Stimulated activated naive CD4-positive, alpha-beta T cell treated with Interleukin-2 at 50 U/mL for 16 hours (primary cell): ENCODE results near the gene UMODL1.

Experiments used
- DNase-seq: peaks from one replicate; lab custom pipeline; 2025; lab: John Stamatoyannopoulos, UW

The UMODL1 gene

DNA sequence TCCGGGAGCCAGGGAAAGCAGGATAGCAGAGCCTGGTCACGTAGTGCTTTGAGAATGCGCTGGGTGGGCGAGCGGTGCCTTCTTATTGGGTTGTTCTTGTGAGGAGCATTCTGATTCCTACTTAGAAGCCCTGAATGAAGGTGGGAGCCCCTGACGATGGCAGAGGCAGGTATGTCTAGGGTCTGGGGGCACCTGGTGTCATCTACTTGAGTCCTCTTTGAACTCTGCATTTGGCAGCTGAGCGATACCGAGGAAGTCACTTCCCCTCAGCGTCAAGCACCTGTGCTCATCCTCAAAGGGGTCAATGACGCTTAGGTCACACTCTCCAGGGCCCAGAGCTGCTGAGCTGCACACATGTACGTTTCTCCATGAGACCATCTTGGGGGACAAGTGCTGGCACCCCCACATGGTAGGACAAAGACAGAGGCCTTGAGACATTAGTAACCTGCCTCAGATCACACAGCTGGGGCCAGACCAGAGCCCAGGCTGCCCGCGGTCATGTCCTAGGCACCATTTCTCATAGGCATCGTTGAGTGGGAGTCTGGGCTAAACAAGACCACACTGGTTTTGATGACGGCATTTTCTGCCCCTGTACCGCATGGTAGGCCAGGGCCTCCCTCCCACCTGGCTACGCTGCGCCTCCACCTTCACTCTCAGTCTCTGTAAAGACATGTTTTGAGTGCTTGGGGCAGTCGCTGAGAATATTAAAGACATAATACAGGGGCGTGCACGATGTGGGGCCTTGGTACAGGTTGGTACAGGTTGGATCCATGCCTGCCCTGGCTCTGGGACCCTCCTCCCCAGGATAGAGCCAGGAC is 78.7 kb downstream of the UMODL1 start:
- no peak for DNase-seq

DNA sequence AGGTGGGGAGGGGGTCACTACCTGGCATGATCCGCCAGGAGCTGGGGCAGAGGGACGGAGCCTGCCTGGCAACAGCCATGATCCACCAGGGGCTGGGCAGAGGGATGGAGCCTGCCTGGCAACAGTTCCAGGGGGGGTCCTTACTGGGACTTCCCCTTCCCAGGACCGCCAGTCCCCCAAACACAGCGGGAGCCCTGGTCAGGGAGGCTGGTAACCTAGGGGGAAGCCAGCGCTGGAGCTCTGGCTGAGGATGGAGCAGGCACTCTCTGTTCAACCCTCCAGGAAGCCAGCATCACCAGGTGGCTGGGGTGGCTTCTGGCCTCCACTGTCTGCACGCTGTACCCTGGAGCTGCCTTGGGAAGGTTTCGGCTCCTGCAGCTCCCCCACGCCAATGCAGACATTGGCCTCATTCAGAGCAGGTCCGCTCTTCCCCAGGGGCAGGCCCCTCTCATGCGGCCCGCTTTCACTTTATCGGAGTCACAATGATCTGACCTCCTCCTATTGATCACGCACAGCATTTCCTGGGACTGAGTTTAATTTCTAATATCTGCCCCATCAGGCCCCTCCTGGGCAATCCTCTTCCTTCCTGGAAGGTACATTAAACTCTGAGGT is 79.5 kb downstream of the UMODL1 start:
- DNase-seq: no peak

DNA sequence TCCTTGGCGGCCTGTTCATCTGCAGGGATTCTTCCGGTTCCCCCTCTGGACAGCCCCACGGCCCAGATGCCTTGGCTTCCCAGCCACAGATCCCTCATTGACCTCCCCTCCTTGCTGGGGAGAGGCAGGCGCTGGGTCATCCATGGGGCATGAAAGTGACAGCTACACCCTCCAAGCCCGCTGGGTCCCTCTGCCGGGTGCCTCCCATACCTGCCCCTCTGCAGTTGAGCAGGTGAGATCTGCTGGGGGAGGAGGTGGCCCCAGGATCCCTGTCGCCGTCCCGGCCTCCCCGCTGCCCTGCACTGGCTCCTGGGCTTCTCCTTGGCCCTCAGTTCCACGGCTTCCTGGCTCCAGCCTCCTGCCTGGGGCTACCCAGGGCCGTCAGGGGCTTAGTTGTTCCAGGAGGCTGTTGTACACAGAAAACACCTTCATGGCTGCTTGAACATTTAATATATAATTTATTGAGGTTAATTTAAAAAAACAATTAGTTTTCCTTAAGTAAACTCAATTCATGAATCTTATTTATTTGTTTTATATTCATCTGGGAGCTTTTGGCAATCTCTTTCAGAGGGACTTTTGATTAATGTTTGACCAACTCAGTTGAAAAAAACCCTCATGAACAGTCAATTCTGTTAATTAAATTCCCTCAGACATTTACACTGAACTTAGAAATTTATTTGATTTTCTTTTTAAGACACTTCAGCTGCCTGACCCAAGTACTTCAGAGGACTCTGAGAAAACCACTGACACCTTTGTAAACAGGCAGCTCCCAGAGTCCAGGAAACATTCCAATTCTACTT is 80.2 kb downstream of the UMODL1 start:
- no peak for DNase-seq

DNA sequence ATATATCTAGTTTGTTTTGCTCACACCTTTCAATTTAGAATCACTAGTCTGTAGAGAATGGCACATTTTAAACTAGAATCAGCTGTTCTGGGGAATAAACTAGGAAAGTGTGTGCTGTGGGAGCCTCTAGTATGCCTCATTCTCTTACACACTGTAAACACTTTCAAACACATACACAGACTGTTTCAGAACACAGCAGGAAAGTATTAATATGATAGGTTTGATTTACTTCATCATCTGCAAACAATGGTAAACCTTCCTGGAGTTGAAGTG is 80.8 kb downstream of the UMODL1 start:
- no peak for DNase-seq

DNA sequence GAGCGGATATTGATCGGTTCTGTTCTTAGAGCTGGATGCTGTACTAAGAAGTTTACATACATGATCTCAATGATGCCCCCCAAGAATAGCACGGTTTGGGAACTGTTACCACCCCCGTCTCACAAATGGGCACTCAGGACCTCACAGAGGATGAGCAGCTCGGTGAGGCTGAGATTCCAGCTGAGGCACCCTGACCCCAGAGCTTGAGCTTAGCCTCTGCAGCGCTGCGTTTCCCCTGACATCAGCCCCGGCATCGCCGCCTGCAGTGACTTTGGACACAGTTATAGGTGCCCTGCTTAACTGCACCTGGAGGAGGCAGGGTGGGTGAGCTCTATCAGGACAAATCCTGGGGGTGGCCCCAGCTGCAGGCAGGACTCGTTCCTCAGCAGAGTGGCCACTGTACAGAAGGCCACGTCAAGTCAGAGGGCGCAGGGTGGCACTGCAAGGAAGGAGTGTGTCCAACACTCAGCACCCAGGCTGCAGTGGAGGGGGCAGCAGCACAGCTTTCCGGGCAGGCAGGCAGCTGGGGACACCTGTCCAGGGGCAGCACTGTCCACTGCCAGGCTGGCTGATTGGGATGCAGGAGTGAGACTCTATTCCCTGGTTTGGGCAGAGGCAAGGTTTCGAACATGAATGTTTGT is 82.0 kb downstream of the UMODL1 start:
- DNase-seq: no peak

DNA sequence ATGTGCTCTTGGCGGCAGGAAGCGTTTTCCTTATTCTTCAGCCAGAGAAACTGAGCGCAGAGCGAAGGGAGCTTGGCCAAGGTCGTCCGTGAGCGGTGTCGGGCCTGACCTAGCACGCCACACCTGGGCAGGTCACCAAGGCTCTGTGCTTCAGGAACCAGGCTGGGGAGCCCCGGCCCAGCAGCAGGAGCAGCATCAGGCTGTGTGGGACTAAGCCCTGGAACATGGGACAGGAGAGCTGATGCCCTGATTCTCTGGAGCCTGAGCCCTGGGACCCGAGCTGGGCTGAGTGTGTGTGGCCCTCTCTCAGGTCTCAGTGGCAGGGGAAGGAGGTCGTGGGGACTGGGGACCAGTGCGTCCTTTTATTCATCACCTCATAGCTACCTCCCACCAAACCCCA is 82.6 kb downstream of the UMODL1 start:
- no peak for DNase-seq

DNA sequence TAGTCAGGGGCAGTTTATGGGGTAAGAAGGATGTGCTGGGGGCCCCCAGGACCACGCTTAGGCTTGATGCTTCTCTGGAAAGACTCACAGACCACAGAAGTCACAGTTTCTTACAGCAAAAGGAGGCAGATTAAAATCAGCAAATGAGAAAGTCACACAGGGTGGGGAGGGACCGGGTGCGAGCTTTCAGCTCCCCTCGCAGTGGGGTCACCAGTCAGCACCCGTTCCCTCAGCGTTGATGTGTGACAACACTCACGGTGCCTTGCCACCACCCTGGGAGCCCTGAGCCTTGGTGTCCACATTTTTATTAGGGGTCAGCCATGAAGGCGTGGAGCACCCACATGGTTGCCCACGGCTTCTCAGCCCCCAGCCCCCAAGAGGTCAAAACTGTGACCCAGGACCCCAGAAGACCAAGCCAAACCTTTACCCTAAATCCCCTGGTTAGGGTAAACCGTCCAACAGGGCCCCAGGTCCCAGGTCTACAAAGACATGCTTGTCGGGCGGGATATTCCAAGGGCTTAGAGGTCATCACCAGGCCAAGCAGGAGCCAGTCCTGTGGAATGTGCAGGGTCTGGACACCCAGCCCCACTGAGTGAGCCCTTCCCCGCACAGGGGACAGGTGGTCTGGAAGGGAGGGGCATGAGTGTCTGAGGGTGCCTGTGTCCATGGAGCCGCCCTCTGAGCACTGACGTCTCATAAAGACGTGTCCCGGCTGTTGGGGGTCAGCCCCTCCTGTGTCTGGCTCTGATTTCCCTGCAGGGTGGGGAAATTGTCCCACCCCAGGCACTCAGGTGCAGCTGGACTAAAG is 83.3 kb downstream of the UMODL1 start:
- DNase-seq: no peak

DNA sequence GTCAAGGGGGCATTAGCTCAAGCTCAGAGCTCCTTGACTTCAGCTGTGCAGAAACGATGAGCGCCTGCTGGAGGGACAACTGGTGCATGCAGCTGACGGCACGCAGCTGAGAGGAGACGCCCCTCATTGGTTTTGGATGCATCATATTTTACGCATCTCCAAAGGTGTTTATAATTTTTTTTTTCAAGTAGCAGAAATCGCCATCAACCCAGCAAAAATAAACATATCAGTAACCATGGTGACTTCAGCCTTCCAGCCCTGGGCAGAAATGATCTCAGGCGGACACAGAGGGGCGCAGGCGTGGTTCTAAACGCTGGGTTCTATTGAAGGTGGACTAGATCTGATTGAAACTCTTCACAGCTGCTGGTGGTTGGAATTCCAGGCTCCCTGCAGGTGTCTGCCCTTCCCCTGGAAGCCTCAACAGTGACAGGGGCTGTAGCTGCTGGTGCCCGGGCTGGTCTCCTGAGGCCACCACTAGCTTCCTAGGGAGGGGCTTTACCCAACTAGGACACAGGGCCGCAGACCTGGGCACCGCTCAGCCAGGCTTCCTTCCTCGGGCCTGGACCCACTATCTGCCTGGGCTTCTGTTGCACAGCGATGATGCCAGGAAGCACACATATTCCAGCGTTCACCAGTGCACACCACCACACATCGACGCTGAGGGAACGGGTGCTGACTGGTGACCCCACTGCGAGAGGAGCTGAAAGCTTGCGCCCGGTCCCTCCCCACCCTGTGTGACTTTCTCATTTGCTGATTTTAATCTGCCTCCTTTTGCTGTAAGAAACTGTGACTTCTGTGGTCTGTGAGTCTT is 84.1 kb downstream of the UMODL1 start:
- no peak for DNase-seq

DNA sequence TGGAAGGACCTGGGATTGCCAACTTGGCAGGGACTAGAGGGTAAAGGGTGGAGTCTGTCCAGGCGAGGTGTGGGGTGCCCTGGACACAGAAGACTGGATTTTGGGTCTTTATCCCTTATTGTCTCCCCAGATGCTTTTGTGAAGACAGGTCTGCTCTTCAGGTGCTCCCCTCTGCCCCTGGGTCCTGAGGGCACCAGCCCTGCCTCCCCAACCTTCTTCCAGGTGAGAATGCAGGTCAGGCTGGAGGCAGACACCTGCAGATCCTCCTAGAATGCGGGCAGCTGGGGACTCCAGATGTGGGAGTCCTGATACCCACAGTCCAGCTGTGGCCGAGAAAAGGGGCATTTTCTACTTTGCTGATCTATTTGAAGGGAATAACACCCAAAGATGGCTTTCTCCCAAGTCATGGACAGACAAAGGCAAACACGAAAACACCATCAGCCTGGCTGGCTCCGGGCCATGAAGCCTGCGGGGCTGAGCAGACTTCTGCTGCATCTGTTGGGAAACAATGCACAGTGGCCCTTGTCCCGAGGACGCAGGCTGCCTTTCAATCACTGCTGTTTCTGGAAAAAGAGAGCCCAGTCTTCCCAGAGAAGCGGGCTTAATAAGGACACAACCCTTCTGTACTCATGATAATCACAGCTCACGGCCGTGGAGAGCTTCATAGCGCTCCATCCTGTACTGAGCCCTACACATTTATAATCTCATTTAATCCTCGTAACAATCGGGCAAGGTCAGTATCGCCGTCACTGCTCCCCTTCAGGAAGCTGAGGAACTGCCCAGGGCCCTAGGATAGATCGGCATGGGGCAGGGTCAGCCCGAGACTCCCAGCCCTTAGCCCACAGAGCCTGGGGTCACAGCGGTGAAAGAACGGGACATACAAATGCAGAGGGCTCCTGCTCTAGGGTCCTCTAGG is 85.8 kb downstream of the UMODL1 start:
- no peak for DNase-seq

DNA sequence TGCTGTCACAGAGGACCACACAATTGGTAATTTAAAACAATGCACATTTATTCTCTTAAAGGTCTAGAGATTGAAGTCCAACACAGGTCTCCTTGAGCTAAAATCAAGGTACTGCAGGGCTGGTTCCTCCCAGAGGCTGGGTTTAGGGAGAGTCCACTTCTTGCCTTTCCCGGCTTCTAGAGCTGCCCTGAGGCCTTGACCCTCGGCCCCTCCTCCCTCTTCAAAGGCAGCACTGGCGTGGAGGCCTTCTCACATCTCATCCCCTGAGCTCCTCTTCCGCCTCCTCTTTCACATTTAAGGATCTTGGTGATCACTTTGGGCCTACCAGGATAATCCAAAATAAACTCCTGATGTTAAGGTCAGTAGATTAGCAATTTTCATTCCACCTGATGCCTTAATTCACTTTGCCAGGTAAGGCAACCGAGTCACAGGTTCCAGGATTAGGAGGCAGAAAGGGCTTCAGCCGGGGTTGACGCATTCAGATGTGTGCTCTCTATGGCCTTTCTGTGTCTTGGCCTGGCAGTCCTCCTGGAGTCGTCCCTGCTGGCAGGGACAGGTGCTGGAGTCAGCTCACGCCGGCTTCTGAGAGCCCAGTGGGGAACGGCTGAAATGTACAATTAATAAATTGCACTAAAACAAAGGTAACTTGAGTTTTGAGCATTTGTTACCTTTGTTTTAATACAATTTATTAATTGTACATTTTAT is 86.6 kb downstream of the UMODL1 start:
- DNase-seq: no peak

DNA sequence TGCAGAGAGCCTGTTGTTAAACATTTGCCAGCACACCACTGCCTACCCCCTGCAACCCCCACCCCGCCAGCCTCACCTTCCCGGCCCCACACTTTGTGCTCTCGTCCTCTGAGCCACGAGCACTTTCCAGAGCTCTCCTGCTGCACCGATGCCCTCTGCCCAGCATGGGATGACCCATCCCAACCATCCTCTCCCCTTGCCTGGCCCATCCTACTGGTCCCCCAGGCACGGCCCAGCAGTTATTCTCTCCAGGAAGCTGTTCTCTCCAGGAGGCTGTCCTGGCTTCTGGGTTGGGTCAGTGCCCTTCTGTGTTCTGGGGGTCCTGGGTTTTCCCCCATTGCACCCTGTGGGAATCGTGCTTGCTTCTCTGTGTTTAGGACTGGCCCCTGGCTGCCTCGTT is 87.7 kb downstream of the UMODL1 start:
- DNase-seq: no peak

DNA sequence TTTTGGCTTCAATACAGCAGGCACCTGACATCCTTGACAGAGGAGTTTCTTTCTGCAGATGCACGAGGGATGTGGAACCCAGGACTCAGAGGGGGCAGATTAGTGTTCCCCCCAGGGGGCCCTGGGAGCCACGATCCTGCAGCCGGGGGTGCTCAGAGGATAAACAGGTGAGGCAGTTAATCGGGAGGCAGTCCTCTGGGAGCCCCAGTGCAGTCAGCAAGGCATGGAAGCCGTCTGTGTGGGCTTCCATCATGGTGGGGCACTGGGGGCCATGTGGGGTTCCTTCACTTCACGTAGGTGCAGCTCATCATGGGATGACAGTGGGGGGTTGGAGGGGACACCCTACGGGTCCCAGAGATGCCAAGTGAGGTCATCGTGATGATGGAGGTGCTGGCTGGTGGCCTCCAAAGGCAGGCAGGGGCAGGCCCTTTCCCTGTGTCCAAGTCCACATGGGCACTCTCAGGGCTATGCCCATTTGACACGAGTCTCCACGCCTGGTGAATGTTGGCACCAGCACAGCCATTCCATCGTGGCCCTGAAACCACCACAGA is 88.5 kb downstream of the UMODL1 start:
- DNase-seq: no peak

DNA sequence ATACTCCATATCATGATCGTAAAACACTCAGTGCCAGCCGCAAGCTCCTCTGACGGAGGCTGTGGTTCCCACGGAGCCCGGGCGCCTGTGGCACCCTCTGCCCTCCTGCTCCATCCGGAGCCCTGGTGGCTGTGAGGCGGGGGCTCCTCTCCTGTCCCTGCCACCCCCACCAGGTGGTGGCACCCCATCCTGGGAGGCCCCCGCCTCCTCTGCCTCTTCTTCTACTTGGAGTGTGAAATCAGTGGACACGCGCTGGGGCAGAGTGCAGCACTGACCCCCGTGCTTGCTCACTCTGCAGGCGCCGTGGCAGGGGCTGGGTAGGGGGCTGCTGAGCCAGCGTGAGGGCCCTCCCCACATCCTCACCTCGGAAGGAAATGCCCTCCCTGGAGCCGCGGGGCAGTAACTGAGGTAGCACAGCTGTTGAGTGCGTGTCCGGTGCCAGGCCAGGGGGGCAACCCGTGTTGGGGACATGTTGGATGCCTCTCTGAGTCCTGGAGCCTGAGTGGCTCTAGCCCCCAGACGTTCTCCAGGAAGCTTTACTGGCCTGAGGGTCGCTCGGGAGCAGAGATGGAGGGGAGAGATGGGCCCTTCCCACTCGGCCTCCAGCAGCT is 89.1 kb downstream of the UMODL1 start:
- DNase-seq: no peak

DNA sequence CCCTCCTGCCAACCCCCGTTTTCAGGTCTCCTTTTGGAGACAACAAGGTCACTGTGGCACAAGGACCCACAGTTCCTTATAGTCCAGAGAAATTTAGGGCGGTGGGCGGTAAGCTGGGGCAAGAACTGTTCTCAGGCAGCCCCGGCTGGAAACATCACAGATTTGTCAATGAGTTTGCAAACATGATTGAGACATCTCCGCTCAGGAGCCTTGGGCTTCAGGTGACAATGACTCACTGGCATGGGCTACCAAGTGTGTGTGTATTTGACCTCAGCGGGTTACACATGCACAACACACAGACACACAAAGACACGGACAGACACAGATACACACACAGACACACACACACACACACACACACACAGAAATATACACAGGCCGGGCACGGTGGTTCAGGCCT is 89.6 kb downstream of the UMODL1 start:
- DNase-seq: no peak

DNA sequence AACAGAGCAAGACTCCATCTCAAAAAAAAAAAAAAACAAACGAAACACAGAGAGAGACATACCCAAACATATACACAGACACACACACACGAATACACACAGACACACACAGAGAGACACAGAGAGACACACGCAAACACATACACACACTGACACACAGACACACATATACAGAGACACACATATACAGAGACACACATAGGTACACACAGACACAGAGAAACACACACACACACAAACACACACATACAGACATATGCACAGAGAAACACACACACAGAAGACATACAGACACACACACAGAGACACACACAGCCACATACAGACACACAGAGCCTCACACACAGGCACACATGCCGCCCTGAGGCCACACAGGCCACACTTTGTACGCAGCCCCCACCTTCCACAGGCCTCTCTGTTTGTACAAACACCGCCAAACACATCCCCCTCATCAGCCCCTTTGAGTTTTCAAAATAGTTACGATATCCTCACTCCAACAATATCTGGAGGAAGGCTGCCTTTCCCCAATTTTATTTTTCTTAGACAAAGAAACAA is 90.4 kb downstream of the UMODL1 start:
- DNase-seq: no peak

DNA sequence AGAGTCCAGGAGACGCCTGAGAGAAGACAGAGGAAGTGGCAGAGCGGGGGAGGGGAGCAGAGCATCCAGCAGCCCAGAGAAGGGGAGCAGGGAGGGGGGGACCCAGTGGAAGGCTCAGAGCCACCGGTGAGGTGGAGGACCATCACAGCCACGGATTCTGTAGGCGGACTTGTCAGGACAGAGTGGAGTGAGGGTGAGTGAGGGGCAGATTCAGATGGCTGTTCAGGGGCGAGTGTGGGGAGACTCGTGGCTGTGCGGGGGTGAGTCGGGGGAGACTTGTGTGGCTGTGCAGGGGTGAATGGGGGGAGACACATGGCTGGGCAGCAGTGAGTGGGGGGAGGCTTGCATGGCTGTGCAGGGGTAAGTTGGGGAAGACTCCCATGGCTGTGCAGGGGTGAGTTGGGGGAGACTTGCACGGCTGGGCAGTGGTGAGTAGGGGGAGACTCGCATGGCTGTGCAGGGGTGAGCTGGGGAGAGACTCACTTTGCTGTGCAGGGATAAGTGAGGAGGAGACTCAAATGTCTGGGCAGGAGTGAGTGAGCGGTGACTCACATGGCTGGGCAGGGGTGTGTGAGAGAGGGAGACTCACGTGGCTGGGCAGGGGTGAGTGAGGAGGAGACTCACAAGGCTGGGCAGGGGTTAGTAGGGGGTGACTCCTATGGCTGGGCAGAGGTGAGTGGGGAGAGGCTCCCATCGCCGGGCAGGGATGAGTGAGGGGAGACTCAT is 91.0 kb downstream of the UMODL1 start:
- no peak for DNase-seq

DNA sequence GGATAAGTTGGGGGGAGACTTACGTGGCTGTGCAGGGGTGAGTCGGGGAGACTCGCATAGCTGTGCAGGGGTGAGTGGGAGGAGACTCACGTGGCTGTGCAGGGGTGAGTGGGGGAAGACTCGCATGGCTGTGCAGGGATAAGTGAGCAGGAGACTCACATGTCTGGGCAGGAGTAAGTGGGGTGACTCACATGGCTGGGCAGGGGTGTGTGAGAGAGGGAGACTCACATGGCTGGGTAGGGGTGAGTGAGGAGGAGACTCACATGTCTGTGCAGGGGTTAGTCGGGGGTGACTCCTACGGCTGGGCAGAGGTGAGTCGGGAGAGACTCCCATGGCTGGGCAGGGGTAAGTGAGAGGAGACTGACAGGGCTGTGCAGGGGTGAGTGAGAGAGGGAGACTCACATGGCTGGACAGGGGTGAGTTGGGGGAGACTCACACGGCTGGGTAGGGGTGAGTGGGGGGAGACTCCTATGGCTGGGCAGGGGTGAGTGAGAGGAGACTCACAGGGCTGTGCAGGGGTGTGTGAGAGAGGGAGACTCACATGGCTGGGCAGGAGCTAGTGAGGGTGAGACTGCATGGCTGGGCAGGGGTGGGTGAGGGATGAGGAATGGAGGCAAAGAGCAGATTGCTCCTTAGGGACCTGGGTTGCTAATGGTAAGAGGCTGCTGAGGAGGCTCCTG is 91.9 kb downstream of the UMODL1 start:
- no peak for DNase-seq
